Measurements from ENCODE around the gene NKX2-3.

The NKX2-3 gene

DNA sequence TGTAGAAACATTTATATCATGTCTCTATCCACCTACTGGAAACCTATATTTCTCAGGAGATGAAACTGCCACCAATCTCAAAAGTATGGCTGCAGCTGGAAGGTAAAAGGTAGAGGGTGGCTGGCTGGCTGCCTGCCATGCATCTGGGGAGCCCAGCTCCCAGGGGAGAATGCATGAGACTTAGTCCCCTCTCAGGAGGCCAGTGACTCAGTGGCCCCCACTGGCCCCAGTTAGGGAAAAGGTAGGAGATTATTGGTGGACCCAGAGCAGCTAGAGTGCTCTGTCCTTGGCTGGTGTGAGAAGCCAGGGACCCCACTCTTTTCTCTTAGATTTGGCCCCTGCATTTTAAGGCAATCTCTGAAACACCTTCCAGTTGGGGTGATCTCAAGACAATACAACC lies 6.8 kb upstream of the NKX2-3 start:
- in situ Hi-C loops (cut with HindIII; ENCODE audit: low sequenced_read_pairs), result no loop called here

DNA sequence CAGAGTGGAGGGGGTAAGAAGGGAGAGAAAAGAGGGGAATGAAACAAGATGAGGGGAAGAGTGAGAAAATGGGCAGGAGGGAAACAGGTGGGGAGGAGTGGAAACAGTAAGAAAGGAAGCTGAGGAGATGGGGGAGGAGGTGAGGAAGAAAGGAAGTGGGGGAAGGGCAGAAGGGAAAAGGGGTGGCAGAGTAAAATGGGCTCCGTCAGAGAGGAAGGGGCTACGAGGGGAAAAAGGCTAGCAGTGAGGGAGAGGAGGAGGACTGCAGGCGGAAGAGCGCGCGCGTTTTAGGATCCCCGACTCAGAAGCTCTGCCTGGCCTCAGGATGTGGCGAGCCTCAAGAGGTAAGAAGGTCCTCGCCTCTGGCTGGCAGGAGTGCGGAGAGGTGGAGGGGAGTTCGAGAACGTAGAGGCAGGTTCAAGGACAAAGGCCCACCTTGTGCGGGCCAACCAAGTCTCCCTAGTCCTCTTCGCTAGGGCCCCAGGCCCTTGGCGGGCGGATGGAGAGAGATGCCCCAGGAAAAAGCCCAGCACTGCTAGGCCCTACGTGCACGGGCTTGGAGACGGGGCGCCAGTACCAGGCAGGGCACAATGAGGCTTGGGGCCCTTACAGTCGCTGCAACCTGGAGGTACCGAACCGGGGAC lies 5.8 kb upstream of the NKX2-3 start:
- in situ Hi-C loops (cut with HindIII; ENCODE audit: low sequenced_read_pairs), result no loop called here

DNA sequence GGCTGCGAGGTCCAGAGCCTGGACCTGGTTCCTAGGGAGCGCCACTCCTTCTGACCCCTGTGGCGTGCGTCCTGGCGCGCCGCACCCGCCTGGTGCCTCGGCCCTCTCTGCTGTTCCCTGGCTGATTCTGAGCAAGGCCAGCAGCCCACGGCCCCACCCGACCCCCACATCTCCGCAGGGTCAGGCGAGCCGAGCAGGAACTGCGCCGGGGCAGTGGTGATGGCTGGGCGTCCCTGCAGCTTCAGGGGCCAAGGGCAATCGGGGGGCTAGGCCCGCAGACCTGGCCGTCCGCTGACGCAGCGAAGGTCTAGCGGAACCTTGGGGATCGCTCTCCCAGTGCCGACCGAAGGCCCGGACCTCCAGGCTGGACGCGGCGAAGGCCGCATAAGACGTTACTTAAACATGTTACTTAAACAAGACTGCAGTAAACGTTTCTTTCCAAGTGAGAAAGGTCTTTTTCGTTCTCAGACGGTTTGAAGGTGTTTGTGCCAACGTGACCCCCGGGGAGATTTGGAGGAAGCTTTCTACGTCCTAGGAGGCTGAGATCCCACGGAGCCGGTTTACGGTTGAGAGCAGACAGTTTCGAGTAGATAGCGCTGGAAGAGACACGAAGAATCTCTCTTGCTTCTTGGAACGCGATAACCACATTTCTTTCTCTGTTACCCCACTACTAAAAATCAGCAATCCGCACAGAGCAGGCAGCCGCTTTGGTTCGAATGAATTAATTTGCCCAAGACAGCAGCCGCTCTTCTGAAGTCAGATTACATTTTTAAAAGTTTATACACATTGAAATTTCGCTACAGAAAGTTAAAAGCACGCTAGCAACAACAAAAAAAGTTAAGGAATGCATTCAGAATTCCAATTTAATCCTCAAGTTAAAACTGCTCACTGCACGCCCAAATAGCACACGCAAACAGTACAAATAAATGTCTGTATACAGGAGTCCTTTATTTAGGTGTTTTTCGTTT lies 4.9 kb upstream of the NKX2-3 start:
- in situ Hi-C loops (cut with HindIII; ENCODE audit: low sequenced_read_pairs), result no loop called here

DNA sequence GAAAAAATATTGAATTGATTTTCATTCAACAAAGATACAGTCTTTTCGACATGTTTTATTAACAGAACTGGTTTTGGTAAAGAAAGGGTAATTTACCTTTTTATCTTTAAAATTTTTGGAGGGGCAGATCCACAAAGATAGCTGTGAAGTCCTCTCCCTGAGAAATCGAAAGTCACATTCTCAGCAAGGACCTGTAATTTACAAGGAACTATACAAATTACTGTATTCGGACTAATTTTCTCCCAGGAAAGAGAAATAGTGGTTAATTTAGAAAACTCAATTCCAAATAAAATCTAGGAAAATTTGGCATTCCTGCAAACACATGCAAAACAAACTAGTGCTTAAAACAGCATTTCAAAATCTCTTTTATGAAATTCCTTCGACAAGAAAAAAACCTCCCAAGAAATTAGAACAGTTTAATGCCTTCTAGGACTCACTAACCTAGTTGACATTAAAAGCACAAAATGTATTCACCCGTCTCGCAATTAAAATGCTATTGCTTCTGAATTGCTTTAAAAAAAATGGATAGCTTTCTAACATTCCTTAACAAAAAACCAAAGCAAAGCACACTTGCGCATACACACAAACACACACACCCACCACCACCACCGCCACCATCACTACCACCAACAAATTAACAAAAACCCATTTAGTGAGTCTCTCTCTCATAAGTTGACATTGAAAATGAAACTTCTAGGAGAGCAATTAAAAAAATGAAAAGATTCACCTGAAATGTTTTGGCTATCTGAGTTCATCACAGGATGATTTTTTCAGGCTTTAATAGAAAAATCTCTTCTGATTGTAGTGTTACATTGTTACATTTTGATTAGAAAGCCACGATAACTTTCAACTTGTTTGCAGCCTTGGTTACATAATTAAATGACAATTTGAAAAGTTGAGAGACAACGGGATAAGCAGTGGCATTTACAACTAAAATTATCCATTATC lies 4.0 kb upstream of the NKX2-3 start:
- in situ Hi-C loops (cut with HindIII; ENCODE audit: low sequenced_read_pairs), result no loop called here

DNA sequence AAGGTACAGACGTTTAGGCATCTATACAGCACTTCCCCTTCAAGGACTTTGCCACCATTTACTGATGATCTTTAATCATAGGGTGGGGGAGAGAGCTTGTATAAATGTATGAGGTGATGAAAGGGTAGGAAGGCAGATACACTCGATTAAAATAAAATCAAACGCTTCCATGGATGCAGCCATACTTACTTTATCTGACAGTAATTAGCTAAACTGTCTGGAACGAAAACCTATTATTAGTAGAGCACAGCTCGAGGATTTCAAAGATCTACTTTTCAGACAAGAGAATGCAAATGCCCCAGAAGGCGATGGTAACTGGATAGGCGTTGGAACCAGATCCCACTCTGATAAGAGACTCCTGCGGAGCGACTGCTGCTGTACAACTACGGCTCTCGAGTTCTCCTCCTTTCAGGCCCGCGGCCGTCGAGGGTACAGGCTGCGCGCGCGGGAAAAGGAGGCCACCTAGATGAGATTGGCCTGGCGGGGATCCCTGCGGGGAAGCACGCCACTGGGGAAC lies 3.1 kb upstream of the NKX2-3 start:
- in situ Hi-C loops (cut with HindIII; ENCODE audit: low sequenced_read_pairs), result no loop called here

DNA sequence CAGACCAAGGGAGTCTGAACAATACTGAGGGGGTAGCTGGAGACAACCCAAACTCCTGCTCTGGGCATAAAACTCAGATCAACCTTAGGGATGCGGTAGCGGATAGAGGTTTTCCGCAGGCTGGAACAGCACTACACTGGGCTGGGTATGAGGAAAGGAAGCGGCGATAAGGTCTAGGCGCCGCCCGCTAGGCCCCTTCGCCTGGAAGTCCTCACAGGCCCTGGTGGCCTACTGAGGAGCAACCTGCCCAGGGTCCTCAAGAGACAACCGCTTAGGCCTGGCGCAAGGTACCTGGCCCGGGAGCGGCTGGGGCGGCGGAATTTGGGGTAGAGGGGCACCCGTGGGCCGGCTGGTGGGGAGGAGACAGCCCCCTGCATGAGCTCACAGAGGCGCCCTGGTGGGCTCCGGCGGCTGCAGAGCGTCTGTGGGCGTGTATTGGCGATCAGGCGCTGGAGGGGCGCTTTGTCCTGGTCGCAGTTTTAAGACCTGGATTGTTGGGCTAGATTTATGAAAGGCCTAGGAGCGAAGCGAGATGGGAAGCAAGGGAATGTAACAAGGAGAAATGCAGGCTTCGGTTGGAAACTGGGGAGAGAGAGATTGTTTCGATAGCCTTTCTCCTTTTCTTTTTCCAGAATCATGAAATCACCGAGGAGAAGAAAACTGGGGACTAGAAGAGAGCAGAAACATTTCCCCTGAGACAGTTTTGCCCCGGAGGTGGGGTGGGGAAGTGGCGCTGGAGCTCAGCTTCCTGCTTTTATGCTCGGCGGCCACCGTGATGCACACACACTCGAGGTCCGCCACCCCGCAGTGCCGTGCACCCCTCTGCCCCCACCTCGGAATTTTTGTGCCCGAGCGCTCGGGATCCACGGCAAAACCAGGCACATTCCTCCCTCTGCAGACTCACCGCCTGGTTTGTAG lies 2.4 kb upstream of the NKX2-3 start:
- in situ Hi-C loops (cut with HindIII; ENCODE audit: low sequenced_read_pairs), result no loop called here

DNA sequence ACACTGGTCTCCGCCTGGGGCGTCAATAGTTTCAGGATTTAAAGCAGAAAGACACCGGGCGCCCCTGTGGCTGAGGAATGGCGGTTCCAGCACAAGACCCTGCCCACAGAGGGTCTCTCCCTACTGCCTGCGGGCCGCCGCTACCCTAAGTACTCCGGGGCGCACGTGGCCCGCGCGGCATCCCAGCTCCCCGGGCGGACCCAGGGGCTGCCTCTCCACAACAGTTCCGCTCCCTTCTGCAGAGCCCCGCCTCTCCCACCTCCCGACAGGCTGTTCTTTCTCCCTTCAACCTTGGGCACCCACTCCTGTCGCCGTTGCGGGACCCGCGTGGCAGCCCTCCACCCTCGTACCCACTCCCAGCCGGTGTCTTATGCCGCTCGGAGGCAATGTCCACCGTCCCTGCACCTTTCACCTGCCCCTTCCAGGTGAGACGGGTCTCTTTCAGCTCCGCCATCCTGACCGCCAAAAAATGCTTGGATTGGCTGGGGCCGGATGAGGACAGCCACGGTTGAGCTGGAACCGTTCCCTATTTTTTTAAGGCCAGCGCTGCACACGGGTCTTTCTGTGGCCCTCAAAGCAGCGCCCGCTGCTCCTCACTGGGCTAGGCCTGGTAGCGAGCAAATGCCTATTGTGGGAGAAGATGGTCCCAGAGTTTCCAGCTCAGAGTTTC lies 1.6 kb upstream of the NKX2-3 start:
- in situ Hi-C loops (cut with HindIII; ENCODE audit: low sequenced_read_pairs), result no loop called here

DNA sequence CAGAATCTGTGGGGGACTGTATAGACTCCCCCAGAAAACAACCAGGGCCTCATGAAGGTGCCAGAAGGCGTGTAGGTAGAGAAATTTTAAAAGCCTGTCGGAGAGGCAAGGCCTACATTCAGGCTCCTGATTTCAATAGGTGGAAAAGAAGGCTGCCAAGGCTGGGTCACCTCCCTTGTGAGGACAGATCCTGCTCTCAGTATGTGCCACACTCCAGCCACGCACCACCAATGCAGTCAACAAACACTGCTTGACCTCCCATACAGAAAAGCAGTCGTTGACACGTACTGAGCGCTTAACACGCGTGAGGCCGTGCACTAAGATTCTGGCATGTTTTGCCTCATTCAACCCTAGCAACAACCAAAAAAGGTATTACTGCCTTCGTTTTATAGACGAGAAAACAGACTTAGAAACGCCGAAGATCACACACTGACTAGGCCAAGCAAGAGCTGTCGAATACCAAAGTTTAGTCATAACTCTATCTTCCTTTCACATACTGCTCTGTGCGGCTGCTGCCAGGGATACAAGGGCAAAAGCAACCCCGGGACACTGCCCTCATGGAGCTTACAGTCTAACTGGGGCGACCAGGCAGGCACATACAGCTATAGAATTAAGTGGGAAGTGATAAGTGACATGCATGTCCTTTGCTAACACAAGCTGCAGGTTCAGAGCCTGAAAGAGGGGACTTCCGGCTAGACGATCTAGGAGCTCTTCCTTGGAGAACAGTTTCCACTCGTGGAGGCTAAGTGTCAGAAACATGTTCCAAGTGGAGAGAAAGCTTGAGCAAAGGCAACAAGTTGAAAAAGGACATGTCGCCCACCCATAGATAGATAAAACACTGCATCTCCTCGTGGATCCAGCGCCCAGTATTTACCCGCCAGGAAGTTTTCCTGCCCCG lies 797 bp upstream of the NKX2-3 start:
- in situ Hi-C loops (cut with HindIII; ENCODE audit: low sequenced_read_pairs), result no loop called here

DNA sequence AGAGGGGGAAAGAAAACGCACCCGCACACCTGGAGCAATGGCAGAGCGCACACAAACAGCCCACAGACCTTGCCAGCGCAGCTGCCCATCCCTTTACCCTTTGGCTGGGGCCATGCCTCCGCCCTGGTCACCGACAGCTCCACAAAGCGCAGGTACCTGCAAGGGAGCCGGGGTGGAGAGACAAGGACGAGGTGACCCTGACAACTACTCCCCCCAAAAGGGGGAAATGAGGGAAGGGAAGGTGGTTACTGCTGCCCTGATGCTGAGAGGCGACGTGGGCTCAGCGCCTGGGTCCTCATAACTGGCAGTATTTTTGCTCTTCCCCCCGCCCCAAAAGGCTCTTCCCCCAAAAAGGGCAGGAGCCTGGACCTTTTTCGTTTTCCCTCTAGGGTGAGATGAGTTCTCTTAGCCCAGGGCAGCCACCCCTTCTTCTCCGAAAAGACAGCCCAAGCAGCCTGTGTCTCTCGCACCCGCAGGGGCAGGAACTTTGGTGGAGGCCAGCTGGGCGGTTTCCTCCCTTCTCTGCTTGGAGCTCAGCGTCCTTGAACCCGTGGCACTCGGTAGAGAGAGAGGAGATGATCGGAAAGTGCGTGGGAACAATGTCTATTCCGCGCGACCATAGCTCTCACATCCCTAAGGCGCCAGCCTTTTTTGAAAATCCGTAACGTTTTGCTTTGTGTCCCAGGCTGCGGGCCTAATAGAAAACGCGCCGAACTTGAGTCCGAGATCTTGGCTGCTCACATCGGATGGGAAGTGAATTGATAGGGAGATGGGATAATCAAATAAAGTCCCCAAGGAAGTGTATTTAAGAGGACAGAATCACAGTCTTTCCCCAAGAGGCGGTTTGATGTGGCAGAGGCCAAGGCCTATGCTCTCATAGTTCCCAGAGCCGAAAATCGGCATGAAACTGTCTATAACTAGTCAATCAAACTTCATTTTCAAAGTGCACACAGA lies 1.0 kb downstream of the NKX2-3 start:
- in situ Hi-C loops (cut with HindIII; ENCODE audit: low sequenced_read_pairs), result no loop called here

DNA sequence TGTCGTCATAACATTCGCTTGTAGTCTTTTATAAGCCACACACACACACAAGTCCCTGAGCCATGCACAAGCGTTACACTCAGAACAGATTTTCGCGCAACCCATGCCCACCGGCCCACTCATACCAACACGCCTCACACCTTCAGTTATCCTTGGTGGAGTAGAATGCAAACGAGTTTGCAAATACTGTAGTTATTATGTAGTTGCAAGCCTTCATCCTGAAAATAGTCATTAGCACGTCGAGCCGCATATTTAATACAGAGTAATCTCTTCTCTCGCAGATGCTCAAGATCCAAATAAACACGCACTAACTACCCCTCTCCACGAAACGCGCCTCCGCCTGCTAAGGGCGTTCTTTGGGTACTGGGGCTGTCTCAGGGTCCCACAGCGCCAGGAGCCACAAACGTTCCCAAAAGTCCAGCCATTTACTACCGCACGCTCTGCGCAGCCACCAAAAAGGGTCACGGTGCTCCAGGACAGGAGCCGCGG lies 1.8 kb downstream of the NKX2-3 start:
- in situ Hi-C loops (cut with HindIII; ENCODE audit: low sequenced_read_pairs), result no loop called here

DNA sequence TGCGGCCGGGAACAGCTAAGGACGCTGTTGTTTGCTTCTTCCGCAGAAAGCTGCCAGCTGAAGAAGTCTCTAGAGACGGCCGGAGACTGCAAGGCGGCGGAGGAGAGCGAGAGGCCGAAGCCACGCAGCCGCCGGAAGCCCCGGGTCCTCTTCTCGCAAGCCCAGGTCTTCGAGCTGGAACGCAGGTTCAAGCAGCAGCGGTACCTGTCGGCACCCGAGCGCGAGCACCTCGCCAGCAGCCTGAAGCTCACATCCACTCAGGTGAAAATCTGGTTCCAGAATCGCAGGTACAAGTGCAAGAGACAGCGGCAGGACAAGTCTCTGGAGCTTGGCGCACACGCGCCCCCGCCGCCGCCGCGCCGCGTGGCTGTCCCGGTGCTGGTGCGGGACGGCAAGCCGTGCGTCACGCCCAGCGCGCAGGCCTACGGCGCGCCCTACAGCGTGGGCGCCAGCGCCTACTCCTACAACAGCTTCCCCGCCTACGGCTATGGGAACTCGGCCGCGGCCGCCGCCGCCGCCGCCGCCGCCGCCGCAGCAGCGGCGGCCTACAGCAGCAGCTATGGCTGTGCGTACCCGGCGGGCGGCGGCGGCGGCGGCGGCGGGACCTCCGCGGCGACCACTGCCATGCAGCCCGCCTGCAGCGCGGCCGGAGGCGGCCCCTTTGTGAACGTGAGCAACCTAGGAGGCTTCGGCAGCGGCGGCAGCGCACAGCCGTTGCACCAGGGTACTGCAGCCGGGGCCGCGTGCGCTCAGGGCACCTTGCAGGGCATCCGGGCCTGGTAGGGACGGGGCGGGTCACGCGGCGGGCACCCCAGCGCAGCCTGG lies 2.4 kb downstream of the NKX2-3 start:
- in situ Hi-C loops (cut with HindIII; ENCODE audit: low sequenced_read_pairs), result no loop called here

DNA sequence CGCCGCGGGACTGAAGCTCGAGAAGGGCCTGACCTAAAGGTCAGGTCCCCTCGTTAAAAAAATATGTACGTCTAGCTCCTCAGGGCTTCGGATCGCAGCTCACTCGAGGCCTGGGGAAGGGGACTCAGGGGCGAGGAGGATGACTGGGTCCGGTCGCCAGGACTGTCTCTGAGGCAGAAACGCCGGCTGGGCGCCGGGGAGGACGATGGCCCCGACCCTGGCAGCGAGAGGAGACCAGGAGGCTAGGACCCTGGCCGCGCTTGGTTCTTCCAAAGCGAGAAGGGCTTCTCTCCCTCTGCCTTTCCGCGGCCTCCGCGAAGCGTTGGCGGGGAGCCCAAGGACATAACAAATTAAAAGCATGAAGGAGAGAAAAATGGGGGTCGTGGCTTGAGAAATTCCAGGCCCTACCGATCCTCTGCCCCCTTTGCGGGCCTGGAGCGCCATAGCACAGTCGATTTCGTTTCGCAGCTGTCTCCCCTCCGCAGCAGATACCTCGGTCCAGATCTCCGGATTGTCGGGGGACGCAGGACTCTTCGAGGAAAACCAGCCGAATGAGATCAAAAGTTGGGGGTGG lies 3.1 kb downstream of the NKX2-3 start:
- in situ Hi-C loops (cut with HindIII; ENCODE audit: low sequenced_read_pairs), result no loop called here

DNA sequence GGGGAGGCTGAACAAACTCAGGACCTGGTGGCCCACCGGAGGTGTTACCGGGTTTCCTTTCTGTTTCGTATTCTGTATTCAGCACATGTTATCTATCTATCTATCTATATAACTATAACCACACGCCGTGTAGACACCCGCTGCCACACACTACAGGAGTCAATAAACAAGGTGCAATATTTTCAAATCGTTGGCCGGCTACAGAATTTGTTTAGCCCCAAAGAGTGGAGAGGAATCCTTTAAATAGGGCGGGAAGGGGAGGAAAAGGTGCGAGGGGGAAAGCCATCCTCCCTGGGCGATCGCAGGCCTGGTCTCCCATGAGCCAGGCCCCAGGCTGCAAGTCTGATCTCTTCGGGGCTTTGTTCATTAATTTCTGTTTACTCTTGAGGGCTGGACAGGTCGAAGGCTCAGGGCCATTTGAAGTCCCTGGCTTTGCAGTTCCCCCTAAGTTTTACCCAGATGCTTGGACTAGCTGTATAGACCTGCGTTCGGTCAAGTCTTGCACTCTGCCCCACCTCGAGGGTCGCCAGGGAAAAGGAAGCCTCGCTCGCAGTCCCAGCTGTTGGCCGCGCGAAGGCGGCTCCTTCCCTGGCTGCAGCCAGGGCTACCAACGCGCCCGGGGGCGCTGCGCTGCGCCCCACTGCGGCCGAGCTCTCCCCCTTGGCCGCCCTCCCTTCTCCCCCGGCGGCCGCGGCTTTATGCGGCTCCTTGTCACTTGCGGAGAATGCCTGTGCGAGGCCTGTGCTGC lies 3.8 kb downstream of the NKX2-3 start:
- in situ Hi-C loops (cut with HindIII; ENCODE audit: low sequenced_read_pairs), result no loop called here

DNA sequence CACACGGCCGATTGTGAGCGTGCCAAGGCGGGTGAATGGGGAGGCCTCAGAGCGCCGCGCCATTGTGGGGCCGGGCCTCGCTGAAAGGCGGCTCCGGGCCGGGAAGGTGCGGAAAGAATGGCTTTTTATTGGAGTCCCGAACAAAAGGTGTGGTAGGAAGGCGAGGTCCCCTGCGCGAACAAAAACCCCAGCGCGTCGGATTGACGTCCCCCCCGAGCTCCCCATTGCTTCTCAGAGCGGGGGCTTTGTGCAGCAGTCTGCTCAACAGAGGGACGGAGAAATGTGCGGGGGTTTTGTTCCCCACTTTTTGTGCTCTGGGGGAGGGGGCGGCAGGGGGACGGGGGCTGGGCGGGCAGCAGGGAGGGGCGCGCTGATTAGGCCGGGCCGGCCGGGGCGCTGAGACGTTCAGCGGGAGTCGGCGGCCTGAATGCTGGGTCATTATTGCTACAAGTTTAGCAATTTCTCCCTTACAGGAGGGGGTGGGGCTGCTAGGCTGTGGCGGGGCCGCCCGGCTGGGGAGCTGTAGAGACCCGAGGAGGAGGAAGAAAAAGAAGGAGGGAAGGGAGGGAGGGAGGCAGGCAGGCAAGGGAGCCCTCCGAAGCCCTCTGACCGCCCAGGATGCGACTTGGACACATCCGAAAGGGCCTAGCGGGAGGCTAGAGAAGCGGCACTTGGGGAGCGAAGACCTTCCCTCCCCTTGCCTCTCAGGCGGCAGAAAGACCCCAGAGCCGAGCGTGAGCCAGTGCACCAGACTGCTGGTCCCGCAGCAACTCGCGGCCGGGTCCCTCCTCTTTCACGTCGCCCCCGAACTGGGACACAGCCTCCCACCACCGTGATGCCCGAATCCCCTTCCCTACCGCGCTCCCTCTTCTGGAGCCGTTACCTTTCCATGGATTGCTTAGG lies 4.6 kb downstream of the NKX2-3 start:
- in situ Hi-C loops (cut with HindIII; ENCODE audit: low sequenced_read_pairs), result no loop called here

Measured in DLD1 (cell line).